ENCODE results near the gene MICU1.

Gene MICU1

DNA sequence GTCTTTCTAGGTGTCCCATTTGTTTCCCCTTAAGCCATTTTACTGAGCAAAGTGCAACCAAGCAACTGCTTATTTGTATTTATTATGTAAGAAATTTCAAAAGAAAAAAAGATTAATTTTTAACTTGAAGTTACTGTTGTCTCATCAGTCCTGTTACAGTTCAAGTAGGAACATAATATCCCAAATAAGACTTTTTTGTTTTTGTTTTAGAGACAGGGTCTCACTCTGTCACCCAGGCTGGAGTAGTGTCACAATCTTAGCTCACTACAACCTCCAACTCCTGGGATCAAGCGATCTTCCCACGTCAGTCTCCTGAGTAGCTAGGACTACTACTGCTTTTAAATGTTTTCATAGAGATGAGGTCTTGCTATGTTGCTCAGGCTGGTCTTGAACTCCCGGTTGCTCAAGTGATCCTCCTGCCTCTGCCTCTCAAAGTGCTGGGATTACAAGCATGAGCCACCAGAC lies 101.9 kb downstream of the MICU1 start:
- no peak overlapping the region for H2AFZ ChIP-seq (ENCODE audit: low read depth)
- no peaks in the 10 kb centered on the region for H3K79me2 ChIP-seq (ENCODE audit: insufficient read depth, low read depth)
- no peaks in the 10 kb centered on the region for H3K27me3 ChIP-seq (ENCODE audit: insufficient read depth, low read depth)
- no peak overlapping the region for H3K4me3 ChIP-seq (IDR thresholded peaks at IDR 0.05; ENCODE audit: insufficient read depth, low read depth, low read length)
- TF ChIP-seq, protein P1, sequence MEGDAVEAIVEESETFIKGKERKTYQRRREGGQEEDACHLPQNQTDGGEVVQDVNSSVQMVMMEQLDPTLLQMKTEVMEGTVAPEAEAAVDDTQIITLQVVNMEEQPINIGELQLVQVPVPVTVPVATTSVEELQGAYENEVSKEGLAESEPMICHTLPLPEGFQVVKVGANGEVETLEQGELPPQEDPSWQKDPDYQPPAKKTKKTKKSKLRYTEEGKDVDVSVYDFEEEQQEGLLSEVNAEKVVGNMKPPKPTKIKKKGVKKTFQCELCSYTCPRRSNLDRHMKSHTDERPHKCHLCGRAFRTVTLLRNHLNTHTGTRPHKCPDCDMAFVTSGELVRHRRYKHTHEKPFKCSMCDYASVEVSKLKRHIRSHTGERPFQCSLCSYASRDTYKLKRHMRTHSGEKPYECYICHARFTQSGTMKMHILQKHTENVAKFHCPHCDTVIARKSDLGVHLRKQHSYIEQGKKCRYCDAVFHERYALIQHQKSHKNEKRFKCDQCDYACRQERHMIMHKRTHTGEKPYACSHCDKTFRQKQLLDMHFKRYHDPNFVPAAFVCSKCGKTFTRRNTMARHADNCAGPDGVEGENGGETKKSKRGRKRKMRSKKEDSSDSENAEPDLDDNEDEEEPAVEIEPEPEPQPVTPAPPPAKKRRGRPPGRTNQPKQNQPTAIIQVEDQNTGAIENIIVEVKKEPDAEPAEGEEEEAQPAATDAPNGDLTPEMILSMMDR (conservative IDR thresholded peaks at IDR 0.05; ENCODE audit: low read depth, low read length), result no peak
- no peaks in the 10 kb centered on the region for H4K20me1 ChIP-seq (ENCODE audit: insufficient read depth)
- H3K4me1 ChIP-seq (ENCODE audit: low read depth, poor library complexity, severe bottlenecking), result no peaks in the 10 kb centered on the region
- H3K4me2 ChIP-seq, result no peak overlapping the region
- H3K9ac ChIP-seq, result no peak overlapping the region
- H3K27ac ChIP-seq, result no peak overlapping the region
- no peaks in the 10 kb centered on the region for H3K36me3 ChIP-seq (ENCODE audit: insufficient read depth)

DNA sequence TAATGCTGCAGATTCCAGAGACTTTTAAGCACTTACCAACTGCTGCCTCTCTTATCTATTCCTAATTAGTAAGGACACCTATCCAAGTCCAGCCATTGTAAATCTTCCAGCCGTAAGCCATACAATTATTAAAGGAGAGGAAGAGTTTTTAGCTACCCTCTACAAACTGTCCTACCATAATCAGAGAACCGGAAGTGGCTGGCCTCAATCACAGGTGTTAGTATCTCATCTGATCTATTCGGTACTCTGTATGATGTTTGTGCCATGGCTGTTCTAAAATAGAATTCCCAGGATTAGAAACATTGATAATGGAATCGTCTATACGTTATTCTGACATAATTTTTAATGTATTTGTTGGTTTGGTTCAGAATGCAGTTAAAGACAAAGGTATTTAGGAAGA lies 102.8 kb downstream of the MICU1 start:
- H3K4me1 ChIP-seq (ENCODE audit: low read depth, poor library complexity, severe bottlenecking), result no peaks in the 10 kb centered on the region
- no peaks in the 10 kb centered on the region for H4K20me1 ChIP-seq (ENCODE audit: insufficient read depth)
- no peak overlapping the region for H3K9ac ChIP-seq
- no peak overlapping the region for H2AFZ ChIP-seq (ENCODE audit: low read depth)
- H3K27ac ChIP-seq, result no peak overlapping the region
- H3K36me3 ChIP-seq (ENCODE audit: insufficient read depth), result no peaks in the 10 kb centered on the region
- H3K4me3 ChIP-seq (IDR thresholded peaks at IDR 0.05; ENCODE audit: insufficient read depth, low read depth, low read length), result no peak overlapping the region
- H3K4me2 ChIP-seq, result no peak overlapping the region
- H3K27me3 ChIP-seq (ENCODE audit: insufficient read depth, low read depth), result no peaks in the 10 kb centered on the region
- TF ChIP-seq, protein P1 (conservative IDR thresholded peaks at IDR 0.05; ENCODE audit: low read depth, low read length), result no peak
- H3K79me2 ChIP-seq (ENCODE audit: insufficient read depth, low read depth), result no peaks in the 10 kb centered on the region

DNA sequence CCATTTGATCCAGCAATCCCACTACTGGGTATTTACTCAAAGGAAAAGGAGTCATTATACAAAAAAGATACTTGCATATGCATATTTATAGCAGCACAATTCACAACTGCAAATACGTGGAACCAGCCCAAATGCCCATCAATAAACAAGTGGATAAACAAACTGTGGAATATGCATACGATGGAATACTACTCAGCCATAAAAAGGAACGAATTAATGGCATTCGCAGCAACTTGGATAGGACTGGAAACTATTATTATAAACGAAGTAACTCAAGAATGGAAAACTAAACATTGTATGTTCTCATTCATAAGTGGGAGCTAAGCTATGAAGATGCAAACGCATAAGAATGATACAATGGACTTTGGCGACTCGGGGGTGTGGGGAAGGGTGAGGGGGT lies 108.6 kb downstream of the MICU1 start:
- no peaks in the 10 kb centered on the region for H3K36me3 ChIP-seq (ENCODE audit: insufficient read depth)
- no peak overlapping the region for H3K9ac ChIP-seq
- no peaks in the 10 kb centered on the region for H3K27me3 ChIP-seq (ENCODE audit: insufficient read depth, low read depth)
- no peak overlapping the region for H3K27ac ChIP-seq
- TF ChIP-seq, protein P1 (conservative IDR thresholded peaks at IDR 0.05; ENCODE audit: low read depth, low read length), result no peak
- no peaks in the 10 kb centered on the region for H3K79me2 ChIP-seq (ENCODE audit: insufficient read depth, low read depth)
- no peaks in the 10 kb centered on the region for H3K4me1 ChIP-seq (ENCODE audit: low read depth, poor library complexity, severe bottlenecking)
- H3K4me3 ChIP-seq (IDR thresholded peaks at IDR 0.05; ENCODE audit: insufficient read depth, low read depth, low read length), result no peak overlapping the region
- H4K20me1 ChIP-seq (ENCODE audit: insufficient read depth), result no peaks in the 10 kb centered on the region
- no peak overlapping the region for H2AFZ ChIP-seq (ENCODE audit: low read depth)
- H3K4me2 ChIP-seq, result no peak overlapping the region

DNA sequence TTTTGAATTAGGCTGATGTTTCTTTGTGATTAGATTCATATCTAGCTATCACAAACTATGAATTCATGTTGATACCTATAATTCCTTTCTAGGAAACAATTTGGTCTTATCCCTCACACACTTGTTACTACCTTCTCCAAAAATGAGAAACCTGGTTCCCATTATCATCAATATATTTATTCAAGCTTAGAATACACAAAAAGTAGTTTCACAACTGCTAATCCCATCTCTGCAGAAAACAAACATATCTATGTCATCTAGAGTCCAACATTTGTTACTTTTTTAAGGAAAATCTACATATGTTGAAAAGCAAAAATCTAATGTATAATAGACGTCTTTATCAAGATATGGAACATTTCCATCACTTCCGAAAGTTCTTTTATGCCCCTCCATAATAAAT lies 110.4 kb downstream of the MICU1 start:
- H3K4me2 ChIP-seq, result no peak overlapping the region

More for the DNA sequence above, 110.4 kb downstream of the MICU1 start:
- H3K4me3 ChIP-seq (IDR thresholded peaks at IDR 0.05; ENCODE audit: insufficient read depth, low read depth, low read length), result no peak overlapping the region
- H3K4me1 ChIP-seq (ENCODE audit: low read depth, poor library complexity, severe bottlenecking), result no peaks in the 10 kb centered on the region
- no peaks in the 10 kb centered on the region for H4K20me1 ChIP-seq (ENCODE audit: insufficient read depth)
- no peaks in the 10 kb centered on the region for H3K27me3 ChIP-seq (ENCODE audit: insufficient read depth, low read depth)
- H3K9ac ChIP-seq, result no peak overlapping the region
- no peaks in the 10 kb centered on the region for H3K36me3 ChIP-seq (ENCODE audit: insufficient read depth)
- no peak overlapping the region for H2AFZ ChIP-seq (ENCODE audit: low read depth)
- TF ChIP-seq, protein P1 (conservative IDR thresholded peaks at IDR 0.05; ENCODE audit: low read depth, low read length), result no peak
- no peak overlapping the region for H3K27ac ChIP-seq
- no peaks in the 10 kb centered on the region for H3K79me2 ChIP-seq (ENCODE audit: insufficient read depth, low read depth)

Data from KMS-11 (cell line).